HG03060 (cell line): ENCODE results near the gene ZCCHC2.

Source experiments
- ATAC-seq: cut with Tn5 transposase; IDR thresholded peaks from one replicate; pipeline ENCODE4 v1.9.1; 2021; ENCODE audit warnings: low read depth, moderate number of reproducible peaks; ENCODE audit not compliant: unreplicated experiment

Gene ZCCHC2

DNA sequence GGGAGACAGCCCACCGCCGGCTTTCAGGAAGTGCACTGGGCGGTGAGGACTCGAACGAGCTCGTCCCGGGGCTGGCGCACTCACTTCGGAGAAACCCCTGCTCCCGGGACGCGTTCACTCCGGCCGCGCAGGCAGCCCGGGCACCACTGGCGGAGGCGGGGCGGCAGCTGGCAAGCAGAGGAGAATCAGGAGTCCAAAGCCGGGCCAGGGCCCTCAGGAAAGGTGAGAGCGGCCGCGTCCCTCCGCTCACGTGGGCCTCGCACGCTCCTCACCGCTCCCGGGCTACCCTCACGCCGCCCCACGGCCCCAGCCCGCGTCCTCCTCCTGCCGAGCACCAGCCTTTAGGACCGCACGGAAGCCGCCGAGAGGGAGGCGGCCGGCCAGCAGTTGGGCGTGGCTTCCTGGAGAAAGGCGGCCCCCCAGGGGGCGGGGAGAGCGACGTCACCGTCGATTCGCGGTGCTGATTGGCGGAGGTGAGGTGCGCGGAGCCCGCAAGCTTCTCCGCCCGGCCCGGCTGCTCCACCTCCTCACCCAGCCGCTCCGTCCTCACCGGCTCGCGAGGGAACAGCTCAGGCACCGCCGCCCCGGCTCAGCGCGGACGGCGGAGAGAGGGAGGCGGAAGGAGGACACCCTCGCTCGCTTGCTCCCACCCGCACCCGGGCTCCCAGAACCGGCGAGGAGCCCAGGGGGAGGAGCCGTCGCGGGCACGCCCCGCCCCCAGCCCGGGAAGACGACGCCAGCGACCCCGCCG, at the start of gene ZCCHC2:
ZCCHC2 (plus strand) TSS at position 522 of the 751 bp plus-strand sequence. CDS start 400 bp downstream, outside the sequence.
- peak; percentile 68 for ATAC-seq

- ATAC-seq, result no peak
Observed at GRCh38 chr18:62479574-62479973, 43.3 kb upstream of the ZCCHC2 start.

DNA sequence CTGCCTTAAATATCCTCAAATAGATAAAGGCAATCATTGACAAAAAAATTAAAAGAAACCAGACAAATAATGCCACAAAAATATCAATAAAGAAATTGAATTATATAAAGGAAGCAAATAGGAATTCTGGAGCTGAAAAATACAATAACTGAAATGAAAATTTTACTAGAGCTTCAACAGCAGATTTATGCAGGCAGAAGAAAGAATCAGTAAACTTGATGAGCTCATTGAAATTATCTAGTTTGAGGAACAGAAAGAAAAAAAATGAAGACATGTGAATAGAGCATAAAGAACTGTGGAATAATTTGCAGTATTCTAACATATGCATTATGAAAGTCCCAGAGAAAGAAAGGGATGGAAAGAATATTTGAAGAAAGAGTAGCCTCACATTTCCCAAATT, 41.9 kb upstream of the ZCCHC2 start:
- ATAC-seq, result no peak

GRCh38 chr18:62484941-62485340, 37.9 kb upstream of the ZCCHC2 start:
- ATAC-seq, result no peak

GRCh38 chr18:62485684-62486083, 37.1 kb upstream of the ZCCHC2 start:
- ATAC-seq, result no peak

DNA sequence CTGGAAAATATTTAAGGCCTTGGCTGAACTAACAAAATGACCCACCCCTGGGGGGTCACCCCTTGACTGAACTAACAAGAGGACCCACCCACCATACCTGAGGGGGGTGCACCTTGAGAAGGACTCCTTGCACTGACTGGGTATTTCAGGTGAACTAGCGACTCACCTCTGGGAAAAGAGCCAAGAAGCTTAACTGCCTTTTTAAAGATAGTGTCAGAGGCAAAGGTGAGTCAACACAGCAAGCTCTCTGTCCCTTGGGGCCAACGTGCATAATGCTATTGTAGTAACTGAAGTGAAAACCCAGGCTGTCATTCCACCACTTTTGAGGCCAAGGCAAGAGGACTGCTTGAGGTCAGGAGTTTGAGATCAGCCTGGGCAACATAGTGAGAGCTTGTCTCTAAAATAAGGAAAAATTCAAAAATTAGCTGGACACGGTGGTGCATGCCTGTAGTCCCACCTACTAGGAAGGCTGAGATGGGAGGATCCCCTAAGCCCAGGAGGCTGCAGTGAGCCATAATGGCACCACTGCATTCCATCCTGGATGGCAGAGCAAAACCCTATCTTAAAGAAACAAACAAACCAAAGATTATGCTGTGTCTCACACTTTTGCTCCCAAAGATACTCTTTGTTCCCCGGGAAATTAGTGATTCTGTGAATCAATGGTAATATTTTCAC, 36.4 kb upstream of the ZCCHC2 start:
- ATAC-seq, result peak; percentile 72

GRCh38 chr18:62487161-62487560, 35.7 kb upstream of the ZCCHC2 start:
- no peak for ATAC-seq

DNA sequence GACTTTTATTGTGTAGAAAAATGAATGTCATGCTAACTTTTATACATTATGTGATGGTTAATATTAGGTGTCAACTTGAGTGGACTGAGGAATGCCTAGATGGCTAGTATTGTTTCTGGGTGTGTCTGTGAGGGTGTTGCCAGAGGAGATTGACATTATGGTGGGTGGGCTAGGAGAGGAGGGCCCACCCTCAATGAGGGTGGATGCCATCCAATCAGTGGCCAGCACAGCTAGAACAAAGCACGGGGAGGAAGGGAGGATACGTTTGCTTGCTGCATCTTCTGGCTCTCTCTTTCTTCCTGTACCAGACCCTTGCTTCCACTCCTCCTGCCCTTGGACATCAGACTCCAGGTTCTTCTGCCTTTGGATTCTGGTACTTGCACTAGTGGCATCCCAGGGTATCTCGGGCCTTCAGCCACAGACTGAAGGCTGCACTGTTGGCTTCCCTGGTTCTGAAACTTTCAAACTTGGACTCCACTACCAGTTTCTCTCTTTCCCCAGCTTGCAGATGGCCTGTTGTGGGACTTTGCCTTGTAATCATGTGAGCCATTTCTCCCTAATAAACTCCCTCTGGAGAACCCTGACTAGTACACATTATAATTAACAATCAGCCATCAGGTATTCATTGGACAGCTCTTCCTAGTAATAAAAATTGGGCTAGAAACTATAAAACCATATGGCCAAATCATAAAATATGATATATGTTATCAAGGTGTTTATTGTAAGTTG, 31.7 kb upstream of the ZCCHC2 start:
- ATAC-seq, result no peak

DNA sequence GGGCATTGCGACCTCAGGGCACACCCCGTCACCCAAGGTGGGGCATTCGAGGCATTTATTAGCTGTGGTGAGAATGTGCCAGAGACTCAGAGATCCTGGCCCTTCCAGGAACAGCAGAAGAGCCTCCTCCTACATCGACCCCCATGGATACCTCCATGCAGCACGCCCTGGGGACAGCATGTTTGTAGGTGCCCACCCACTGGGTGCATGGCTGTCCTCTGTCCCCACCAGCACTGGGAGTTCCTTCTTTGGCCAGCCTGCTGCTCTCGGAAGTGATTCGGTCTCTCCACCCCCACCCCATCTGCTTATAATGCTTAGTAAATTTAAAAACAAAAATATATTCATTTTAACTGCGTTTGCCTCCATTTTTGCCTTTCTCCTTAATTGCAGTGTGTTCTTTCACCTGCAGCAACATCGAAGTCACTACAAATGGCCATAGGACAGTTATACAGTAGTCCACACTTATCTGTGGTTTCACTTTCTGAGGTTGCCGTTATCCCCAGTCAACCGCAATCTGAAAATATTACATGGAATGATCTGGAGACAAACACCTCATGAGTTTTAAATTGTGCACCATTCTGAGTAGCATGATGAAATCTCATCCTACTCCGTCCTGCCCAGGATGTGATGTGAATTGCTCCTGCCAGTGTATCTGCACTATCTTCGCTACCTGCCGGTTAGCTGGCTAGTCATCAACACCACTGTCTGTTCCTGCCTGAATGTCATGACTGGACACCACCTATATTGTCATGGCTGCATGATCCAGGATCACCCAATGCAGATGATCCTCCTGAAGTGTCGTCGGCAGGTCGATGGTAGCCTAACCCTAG, 29.6 kb upstream of the ZCCHC2 start:
- no peak for ATAC-seq

DNA sequence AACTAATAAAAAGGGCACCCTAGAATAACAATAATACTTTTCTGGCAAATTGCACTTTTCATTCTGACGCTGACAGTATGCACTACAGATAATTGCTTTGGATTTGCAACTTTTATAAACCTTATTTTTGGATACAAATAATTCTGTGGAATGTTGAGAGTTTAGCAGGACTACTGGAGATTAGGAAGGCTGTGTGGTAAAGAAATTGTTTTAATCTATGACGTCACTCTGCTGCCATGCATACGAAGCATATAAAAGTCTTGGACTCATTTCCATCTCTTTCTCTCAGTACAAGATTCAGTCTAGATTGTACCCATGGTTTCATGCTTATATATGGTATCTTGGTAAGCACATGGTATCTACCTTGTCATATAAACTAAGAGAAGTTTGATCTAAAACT, 28.1 kb upstream of the ZCCHC2 start:
- ATAC-seq, result no peak

DNA sequence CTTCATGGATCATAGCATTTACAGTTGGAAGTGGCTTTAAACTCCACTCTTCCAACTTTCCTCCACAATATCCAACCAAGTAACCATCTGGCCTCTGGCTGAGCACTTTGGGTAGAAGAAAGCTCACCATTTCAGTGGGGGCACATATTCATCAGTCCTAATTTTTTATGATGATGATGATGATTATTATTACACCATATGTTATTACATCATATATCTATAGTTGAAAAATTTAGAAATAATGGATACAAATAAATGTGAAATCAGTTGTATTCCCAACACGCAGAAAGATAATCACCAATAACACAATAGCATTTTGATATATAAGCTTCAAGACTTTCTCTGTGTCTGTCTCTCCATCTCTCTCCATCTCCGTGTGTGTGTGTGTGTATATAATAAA, 26.6 kb upstream of the ZCCHC2 start:
- ATAC-seq, result no peak

DNA sequence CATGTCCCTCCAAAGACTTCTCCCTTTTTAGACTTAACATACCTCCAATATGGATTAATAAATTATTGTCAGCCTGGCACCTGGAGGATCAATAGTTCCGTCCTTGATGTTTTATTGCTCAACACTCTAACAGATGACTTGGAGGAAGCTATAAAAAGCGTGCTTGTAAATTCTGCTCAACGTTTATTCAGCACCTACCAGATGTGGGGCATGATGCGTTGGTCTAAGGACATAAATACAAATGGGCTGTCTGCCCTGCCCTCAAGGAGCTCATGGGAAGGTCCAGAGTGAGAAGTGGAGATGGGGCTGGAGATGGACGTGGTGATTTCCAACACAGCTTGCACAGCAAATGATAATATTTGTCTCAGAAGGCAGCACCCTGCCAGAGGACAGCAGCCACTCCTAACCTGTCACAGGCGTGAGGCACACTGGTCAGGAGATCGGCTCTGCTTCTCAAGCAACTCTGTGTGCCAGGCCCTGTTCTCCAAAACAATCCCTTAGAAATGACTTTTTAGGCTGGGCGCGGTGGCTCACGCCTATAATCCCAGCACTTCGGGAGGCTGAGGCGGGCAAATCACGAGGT, 25.5 kb upstream of the ZCCHC2 start:
- no peak for ATAC-seq

DNA sequence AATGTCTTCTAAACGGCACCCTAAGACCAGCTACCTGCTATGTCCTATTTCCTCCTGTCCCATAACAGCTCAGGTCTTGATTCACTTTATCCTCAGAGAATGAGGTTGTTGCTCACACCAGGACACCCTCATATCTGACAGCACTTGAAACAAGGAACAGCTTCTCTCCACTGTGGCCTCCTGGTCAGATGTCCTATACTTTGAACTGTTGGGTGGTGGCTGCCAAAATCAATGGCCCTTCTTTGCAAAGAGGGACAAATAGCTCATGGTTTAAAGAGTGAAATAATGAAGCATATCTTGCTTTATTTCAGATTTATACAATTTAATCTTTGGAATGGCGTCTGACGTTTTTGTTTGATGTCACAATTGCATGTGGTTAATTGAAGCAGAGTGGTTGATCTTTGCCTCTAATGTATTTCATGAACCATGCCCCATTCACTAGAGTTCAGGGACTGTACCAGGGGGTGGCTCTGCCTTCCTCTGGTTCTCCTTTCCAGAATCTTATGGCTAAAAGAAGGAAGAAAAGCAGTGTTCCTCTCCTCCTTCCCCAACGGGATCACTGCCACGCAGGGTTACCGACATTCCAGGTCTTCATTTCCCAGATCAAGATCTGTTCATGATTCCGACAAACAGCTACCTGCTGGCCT, 24.1 kb upstream of the ZCCHC2 start:
- ATAC-seq, result no peak

DNA sequence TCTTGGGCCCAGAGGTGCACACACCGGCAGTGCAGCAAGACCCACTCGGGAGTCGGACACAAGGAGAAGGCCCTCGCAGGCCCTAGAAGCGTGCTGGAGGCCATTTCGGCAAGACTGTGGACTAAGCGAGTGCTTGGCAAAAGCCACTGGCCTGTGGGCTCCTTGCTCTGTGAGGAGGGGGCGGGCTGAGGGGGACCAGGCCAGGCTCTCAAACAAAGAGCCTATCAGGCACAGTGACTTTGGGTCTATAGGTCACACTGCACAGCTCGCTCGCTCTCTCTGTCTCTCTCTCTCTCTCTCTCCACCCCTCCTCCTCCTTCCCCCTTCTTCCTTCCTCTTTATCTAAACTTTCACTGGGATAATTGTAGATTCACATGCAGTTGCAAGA, 23.6 kb upstream of the ZCCHC2 start:
- ATAC-seq, result no peak

DNA sequence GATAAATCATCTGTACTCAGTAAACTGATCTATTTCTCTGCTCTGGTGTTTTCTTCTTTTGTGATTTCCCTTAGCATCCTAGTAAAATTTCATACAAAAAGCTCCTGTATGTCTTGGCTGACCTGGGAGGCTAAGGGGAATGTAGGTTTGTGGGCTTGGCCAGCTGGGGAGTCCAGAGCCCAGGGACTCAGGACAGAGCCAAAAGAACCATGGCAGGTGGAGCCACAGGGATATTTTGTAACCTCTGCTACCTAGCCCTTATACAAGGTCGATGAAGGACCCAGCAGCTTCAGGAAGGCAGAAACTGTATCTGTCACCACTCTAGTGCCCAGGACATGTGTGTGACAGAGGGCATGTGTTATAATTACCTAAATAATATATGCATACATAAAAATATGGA, 22.7 kb upstream of the ZCCHC2 start:
- ATAC-seq, result no peak

DNA sequence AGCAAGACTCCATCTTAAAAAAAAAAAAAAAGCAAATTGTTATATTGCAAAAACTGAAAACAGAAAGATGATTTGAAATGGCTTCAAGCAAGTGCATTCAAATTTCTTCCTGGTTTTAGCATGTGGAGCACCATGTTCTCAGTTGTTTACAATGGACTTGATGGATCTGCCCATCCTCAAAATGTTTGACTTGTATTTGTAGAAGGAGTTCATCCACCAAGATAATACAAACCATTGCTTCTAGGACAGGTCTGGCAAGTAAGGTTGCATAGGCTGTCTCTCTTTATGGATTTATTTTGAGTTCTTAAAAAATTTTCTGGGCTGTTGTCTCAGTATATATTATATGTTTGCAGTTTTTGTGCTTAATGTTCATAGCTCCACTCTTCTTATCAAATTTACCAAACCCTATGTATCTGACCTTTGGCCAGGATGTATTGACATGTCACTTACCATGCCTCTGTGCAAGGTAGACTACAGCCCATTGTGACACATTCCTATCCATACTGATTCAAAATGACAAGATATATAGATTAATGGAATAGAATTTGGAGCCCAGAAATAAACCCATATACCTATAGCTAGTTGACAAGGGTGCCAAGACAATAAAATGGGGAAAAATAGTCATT, 21.7 kb upstream of the ZCCHC2 start:
- no peak for ATAC-seq

DNA sequence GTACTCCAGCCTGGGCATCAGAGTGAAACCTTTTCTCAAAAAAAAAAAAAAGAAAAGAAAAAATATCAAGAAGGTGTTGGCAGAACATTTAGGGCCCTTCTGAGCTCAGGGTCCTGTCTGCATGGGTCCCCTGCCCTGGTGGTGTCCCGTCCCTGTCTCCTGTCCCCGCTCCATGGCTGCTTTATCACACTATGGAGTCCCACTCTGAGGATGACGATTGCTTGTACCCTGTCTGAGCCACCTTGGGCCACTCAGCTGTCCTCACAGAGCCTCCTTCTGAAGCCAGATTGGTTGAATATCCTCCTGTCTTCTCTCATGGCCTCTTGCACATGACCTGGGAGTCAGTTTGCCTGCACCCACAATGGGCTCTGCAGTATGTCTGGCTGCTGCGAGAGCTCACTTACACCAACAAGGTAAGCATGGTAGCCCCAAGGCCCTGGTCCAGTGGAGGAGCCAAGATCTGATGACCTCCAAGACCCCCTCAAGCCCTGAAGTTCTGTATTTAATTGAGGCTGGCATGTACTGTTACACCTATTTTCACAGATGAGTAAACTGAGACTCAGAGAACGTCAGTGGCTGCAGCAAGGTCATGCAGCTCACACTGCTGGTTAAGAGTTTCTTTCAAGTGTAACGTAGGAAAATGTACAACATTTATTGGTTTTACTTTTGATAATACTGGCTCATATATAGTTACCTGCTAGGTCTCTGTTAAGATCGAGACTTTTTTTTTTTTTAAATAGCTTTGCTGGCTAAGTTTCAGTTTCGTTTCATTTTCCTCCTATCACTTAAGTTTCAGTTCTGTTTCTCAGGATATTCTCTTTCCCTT, 16.9 kb upstream of the ZCCHC2 start:
- peak; percentile 96 for ATAC-seq

DNA sequence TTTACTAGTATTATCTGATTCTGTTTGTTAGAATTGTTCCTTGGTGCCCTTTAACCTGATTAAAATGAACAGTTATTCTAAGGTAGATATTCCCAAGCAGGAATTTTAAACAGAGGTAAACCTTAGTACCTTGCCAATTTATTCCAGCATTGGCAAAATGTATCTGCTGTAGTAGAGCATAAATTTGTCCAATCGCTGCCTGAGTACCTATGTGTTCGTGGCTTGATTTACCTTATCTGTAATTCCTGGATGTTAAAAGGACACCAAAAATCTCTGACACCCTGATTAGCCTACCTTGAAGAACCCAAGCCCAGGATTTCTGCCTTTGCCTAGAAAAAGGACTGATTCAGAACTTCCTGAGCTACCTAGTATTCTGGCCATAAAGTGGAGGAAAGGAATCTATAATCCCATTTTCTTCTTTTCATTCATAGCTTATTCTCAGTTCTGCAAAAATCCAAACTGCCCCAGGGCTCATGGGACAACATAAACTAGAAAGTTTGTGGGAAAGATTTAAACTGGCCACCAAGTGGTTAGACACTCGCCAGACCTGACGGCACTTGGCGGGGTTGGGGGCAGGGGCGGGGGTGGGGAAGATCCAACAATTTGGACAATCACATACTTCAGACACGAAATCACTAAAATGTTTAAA, 16.2 kb upstream of the ZCCHC2 start:
- no peak for ATAC-seq
